GM12878 (cell line): Measurements from ENCODE around the gene ZNF474. TPM values are rescaled to one million over a fixed set of nuclear protein-coding genes. Genes with fewer than 3 reads are reported as not detected.
A peak's percentile ranks its signal among the peaks of the same experiment; 100 is the strongest.

Source experiments
- ATAC-seq: fragments of 200-7000 bp; cut with Tn5 transposase; 3 replicates; pipeline ENCODE4 v1.9.1; 2020; ENCODE audit warnings: mild to moderate bottlenecking, moderate library complexity
- BruUV-seq: library from RNA; stranded (reverse); fragments of 400-500 nt; replicated peaks from 2 replicates; lab custom pipeline; 2021; lab: Mats Ljungman, UMichigan
- CTCF ChIA-PET: fragments of 300-600 bp; sonication (Branson Sonifier 250); formaldehyde crosslinking; extraction: SDS; loops from one replicate; lab custom pipeline; 2021; ENCODE audit warnings: inconsistent platforms; lab: Yijun Ruan, JAX
- POLR2A ChIA-PET: fragments of 350-600 bp; formaldehyde crosslinking; extraction: SDS; loops from one replicate; lab custom pipeline; 2021; ENCODE audit warnings: inconsistent platforms; lab: Charles Lee
- RAD21 ChIA-PET: fragments of 300-600 bp; sonication (Branson Sonifier 250); formaldehyde crosslinking; loops from one replicate; lab custom pipeline; 2023; ENCODE audit warnings: antibody characterized with exemption; ENCODE audit not compliant: unreplicated experiment; lab: Charles Lee
- SMC1A ChIA-PET: fragments of 300-600 bp; sonication (Branson Sonifier 250); formaldehyde crosslinking; loops from one replicate; lab custom pipeline; 2023; ENCODE audit not compliant: unreplicated experiment, uncharacterized antibody; lab: Charles Lee
- DNase-seq: peaks from one replicate; pipeline ENCODE4 v3.0.0-alpha.2; 2011; ENCODE audit warnings: low read depth, low spot score
- FAIRE-seq: peaks from 3 replicates; lab custom pipeline; 2011; peaks lifted over from hg19 to GRCh38; lab: Jason Lieb, UNC
- H2AFZ ChIP-seq: 2 replicates; pipeline ENCODE4 v1.6.0; 2011; ENCODE audit warnings: low read depth, low read length, control low read depth; ENCODE audit not compliant: control insufficient read depth
- H3K27ac ChIP-seq: 2 replicates; pipeline ENCODE4 v1.5.1; 2011; ENCODE audit warnings: control low read depth; ENCODE audit not compliant: control insufficient read depth, insufficient read depth
- H3K27me3 ChIP-seq, 2 experiments: replicated peaks in 1 of 2; 2 replicates each; pipeline versions ENCODE4 v1.6.0 to v1.6.1; 2011; ENCODE audit warnings: low read length in 1 of 2; ENCODE audit not compliant: control insufficient read depth in 2 of 2, insufficient read depth in 2 of 2
- H3K36me3 ChIP-seq, 2 experiments: 2 replicates each; pipeline ENCODE4 v1.5.1; 2011; ENCODE audit warnings: low read length in 1 of 2; ENCODE audit not compliant: control insufficient read depth in 2 of 2, insufficient read depth in 2 of 2
- H3K4me1 ChIP-seq: 2 replicates; pipeline ENCODE4 v1.6.1; 2011; ENCODE audit warnings: mild to moderate bottlenecking, low read length, moderate library complexity, mixed read lengths; ENCODE audit not compliant: control insufficient read depth, insufficient read depth
- H3K4me2 ChIP-seq: 2 replicates; pipeline ENCODE4 v1.6.0; 2011; ENCODE audit warnings: control low read depth; ENCODE audit not compliant: control insufficient read depth, insufficient read depth
- H3K4me3 ChIP-seq: fragments of 200-600 bp; sonication (generic); 2 replicates; pipeline ENCODE4 v1.5.1; 2016
- H3K79me2 ChIP-seq: 2 replicates; pipeline ENCODE4 v1.6.0; 2011; ENCODE audit warnings: low read length; ENCODE audit not compliant: control insufficient read depth, insufficient read depth
- H3K9ac ChIP-seq: 2 replicates; pipeline ENCODE4 v1.8.0; 2011; ENCODE audit warnings: low read length, control low read depth, mixed read lengths; ENCODE audit not compliant: control insufficient read depth, insufficient read depth
- H3K9me3 ChIP-seq: replicated peaks from 3 replicates; pipeline ENCODE4 v1.5.1; 2011; ENCODE audit warnings: mild to moderate bottlenecking, low read length; ENCODE audit not compliant: control insufficient read depth, insufficient read depth
- H4K20me1 ChIP-seq: 2 replicates; pipeline ENCODE4 v1.6.0; 2011; ENCODE audit not compliant: control insufficient read depth, insufficient read depth
- BCL3 ChIP-seq: IDR thresholded peaks from 2 replicates; pipeline ENCODE4 v1.6.1; 2011; ENCODE audit warnings: borderline replicate concordance, low read depth, mild to moderate bottlenecking, moderate library complexity, low read length; ENCODE audit not compliant: insufficient read depth, poor library complexity, severe bottlenecking
- CBFB ChIP-seq: IDR thresholded peaks from 2 replicates; pipeline ENCODE4 v1.6.1; 2016; ENCODE audit warnings: antibody characterized with exemption, low read depth
- CTCF ChIP-seq, 3 experiments: IDR thresholded peaks in 2 of 3; conservative IDR thresholded peaks in 1 of 3; 2 replicates each; pipeline ENCODE4 v1.5.1; 2011; ENCODE audit warnings: low read depth in 3 of 3, low read length in 3 of 3, mild to moderate bottlenecking in 3 of 3, control low read depth in 2 of 3, moderate library complexity in 2 of 3, inconsistent platforms in 1 of 3, mixed read lengths in 1 of 3; ENCODE audit not compliant: control insufficient read depth in 2 of 3, insufficient read depth in 1 of 3; ENCODE audit errors: extremely low read depth in 1 of 3
- DPF2 ChIP-seq: fragments of 450-650 bp; IDR thresholded peaks from 2 replicates; pipeline ENCODE4 v1.6.1; 2017; ENCODE audit warnings: mild to moderate bottlenecking
- EGR1 ChIP-seq, 2 experiments: IDR thresholded peaks; 1 replicate in 1 of 2; 2 replicates in 1 of 2; pipeline ENCODE4 v1.6.1; 2011 to 2012; ENCODE audit warnings: low read depth in 2 of 2, low read length in 2 of 2, borderline replicate concordance in 1 of 2, mild to moderate bottlenecking in 1 of 2, moderate library complexity in 1 of 2
- KDM1A ChIP-seq: fragments of 200-600 bp; sonication (generic); IDR thresholded peaks from 2 replicates; pipeline ENCODE4 v1.6.1; 2016; ENCODE audit warnings: borderline replicate concordance
- POLR2A ChIP-seq: IDR thresholded peaks from 2 replicates; pipeline ENCODE4 v1.6.1; 2011; ENCODE audit warnings: low read depth, mild to moderate bottlenecking, low read length
- RAD21 ChIP-seq: IDR thresholded peaks from 2 replicates; pipeline ENCODE4 v1.6.1; 2011; ENCODE audit warnings: mild to moderate bottlenecking, low read depth, low read length, moderate library complexity; ENCODE audit not compliant: insufficient read depth
- SMARCA5 ChIP-seq: fragments of 450-650 bp; IDR thresholded peaks from 2 replicates; pipeline ENCODE4 v1.6.1; 2017; ENCODE audit warnings: mild to moderate bottlenecking
- SMC3 ChIP-seq: IDR thresholded peaks from 2 replicates; pipeline ENCODE4 v1.6.1; 2011; ENCODE audit warnings: low read length, improper control_type of control experiment, borderline replicate concordance
- TCF3 ChIP-seq: IDR thresholded peaks from 2 replicates; pipeline ENCODE4 v1.6.1; 2012; ENCODE audit warnings: low read depth, mild to moderate bottlenecking, low read length, borderline replicate concordance; ENCODE audit not compliant: insufficient read depth
- ZBED1 ChIP-seq: IDR thresholded peaks from 2 replicates; pipeline ENCODE4 v1.6.1; 2016; ENCODE audit warnings: borderline replicate concordance
- ZBTB33 ChIP-seq: fragments of 450-650 bp; IDR thresholded peaks from 2 replicates; pipeline ENCODE4 v1.6.1; 2017; ENCODE audit warnings: mild to moderate bottlenecking
- WGBS: methylation state at CpG from one replicate; pipeline ENCODE4 v1.1.6; 2016; ENCODE audit warnings: low lambda C conversion rate; ENCODE audit not compliant: insufficient replicate concordance, insufficient coverage; ENCODE audit errors: missing lambda C conversion rate; 5-methylcytosine and 5-hydroxymethylcytosine counted together
- in situ Hi-C: fragments of 300-500 bp; cut with MboI; formaldehyde crosslinking; loops from 9 replicates; pipeline ENCODE4 v1.14.3; 2018; ENCODE audit warnings: mixed read lengths
- intact Hi-C: fragments of 100-400 bp; cut with micrococcal nuclease; formaldehyde crosslinking; loops from one replicate; pipeline ENCODE4 v1.14.2; 2022; ENCODE audit not compliant: unreplicated experiment
- polyA plus RNA-seq, 11 experiments: library from polyadenylated mRNA; depleted of rRNA in 4 of 11; unstranded in 6 of 11; stranded (reverse) in 5 of 11; fragments of >200 nt; fragmentation: Nextera tagmentation in 4 of 11; fragmentation: Illumina TruSeq in 1 of 11; extraction: Ambion mirVana in 4 of 11; extraction: Trizol in 1 of 11; gene quantifications; 1 replicate in 1 of 11; 2 replicates in 10 of 11; pipeline versions ENCODE4 v1.2.1 to v1.2.3, GENCODE V29; 2011 to 2016; ENCODE audit warnings: inconsistent platforms in 2 of 11, missing spikeins in 2 of 11, low read depth in 1 of 11
- total RNA-seq, 4 experiments: library from RNA; depleted of rRNA in 3 of 4; stranded (reverse); fragments of >200 nt in 3 of 4; fragmentation: Illumina TruSeq in 1 of 4; extraction: Trizol in 1 of 4; gene quantifications; 2 replicates each; pipeline versions ENCODE4 v1.2.1 to v1.2.3, GENCODE V29; 2013 to 2021

ZNF474 gene
- total and polyA plus RNA-seq, 10 of the 15 experiments (the other 5 are each of a cell fraction or from before 2014, with no cell fraction given), result 0.06 to 0.97 (median 0.13) TPM; not detected in 3

- TF ChIP-seq ZBED1 (no peak), ZBTB33 (no peak), EGR1 (IDR thresholded peaks at IDR 0.05; ENCODE audit: borderline replicate concordance in 1 of 2, low read depth in 2 of 2, low read length in 2 of 2) (no peak), SMC3 (peak; percentile 55; the same call in 1 of the 2 replicates), SMARCA5 (no peak), DPF2 (no peak), TCF3 (no peak), BCL3 (no peak), KDM1A (no peak), CTCF (IDR thresholded peaks at IDR 0.05 in 2 of 3, conservative IDR thresholded peaks at IDR 0.05 in 1 of 3; ENCODE audit: control insufficient read depth in 2 of 3, extremely low read depth in 1 of 3, insufficient read depth in 1 of 3, low read depth in 3 of 3, low read length in 3 of 3) (peak; percentile 22 to 55 (median 41); a peak in 5 of 6 replicates), RAD21 (peak; percentile 77), CBFB (no peak), POLR2A (no peak)
- FAIRE-seq (no peak), ATAC-seq (peak; percentile 40; the same call in 1 of the 3 replicates), DNase-seq (no peak)
- ChIA-PET POLR2A (interaction anchor here (1.5 kb wide), 1 partner anchor 219 kb away, joined by 5 read pairs; no protein-coding TSS in a partner anchor), CTCF (interaction anchor here (0.6 to 4.4 kb wide), 23 partner anchors 15 to 1246 kb away, joined by 3 to 65 read pairs (median 3); no protein-coding TSS in a partner anchor), SMC1A (interaction anchor here (1.0 to 6.1 kb wide), 7 partner anchors 11 to 298 kb away, joined by 3 to 41 read pairs (median 5); no protein-coding TSS in a partner anchor), RAD21 (interaction anchor here (1.0 to 3.8 kb wide), 4 partner anchors 100 to 296 kb away, joined by 3 to 26 read pairs (median 8); no protein-coding TSS in a partner anchor)
- in situ Hi-C loops (no loop called here), intact Hi-C loops (loop anchor here (1.0 kb wide), 1 partner anchor 219 kb away; no protein-coding TSS in a partner anchor)
- no TSS peak for BruUV-seq
- Histone ChIP-seq H2AFZ (no peak overlapping the region), H3K9ac (no peak overlapping the region), H3K36me3 (no peaks in the 10 kb centered on the region), H3K4me3 (no peak overlapping the region), H3K79me2 (no peaks in the 10 kb centered on the region), H4K20me1 (no peaks in the 10 kb centered on the region), H3K4me1 (no peaks in the 10 kb centered on the region), H3K27ac (no peak overlapping the region), H3K27me3 (no peaks in the 10 kb centered on the region; a peak in 2 of 4 replicates), H3K9me3 (no peaks in the 10 kb centered on the region), H3K4me2 (no peak overlapping the region)
- 18% methylated on average over 3 of the region's 3 CpGs for WGBS
These were observed 66.6 kb downstream of the ZNF474 start for GRCh38 chr5:122195802-122196394.
